GM18909 (cell line): Measurements from ENCODE around the gene FUT6.

Experiments
- ATAC-seq: cut with Tn5 transposase; IDR thresholded peaks from one replicate; pipeline ENCODE4 v1.9.1; 2021; ENCODE audit warnings: mild to moderate bottlenecking; ENCODE audit not compliant: unreplicated experiment, poor library complexity

FUT6 gene

DNA sequence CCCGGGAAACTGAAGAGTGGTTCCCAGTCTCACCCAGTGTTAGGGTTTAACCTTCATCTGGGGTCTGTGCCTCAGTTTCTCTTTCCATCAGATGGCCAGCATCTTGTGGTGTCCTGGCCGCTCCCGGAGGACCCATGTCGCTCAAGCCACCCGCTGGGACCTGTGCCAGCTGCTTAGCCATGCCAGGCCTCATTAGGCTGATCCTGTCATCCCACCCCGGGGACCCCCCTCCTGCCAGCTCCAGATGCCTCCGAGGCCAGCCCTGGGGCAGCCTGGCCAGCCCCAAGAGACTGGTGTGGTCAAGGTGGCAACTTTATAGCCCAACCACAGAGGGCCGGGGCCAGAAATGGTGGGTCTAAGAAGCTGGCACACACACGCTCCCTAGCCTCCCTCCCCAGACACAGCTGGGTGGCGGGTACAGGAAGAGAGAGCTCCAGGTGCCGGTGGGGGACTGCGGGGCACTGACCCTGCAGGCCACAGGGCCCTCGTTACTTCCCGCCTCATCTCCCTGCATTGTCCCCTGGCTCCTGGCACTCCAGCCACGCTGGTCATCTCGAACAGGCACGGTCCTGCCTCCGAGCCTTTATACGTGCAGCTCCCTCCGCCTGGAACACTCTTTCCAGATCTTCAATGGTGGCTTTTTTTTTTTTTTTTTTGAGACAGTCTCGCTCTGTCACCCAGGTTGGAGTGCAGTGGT, 31.2 kb downstream of the FUT6 start:
- no peak for ATAC-seq

DNA sequence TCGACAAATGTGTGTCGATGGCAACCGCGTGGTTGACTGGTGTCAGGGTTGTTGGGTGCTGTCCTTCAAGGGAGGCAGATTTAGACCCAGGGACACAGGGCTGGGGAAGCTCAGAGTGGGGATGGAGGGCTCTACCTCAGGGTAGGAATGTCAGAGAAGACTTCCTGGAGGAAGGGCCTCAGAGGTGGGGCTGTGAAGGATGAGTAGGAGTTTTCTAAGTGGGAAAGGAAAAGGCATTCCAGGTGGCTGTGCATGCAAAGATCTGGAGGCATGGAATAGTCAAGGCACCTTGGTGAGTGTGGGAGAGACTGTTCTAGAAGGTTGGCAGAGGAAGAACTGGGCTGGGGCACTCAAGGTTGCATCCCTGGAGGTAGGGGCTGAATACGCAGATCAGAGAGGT, 32.6 kb downstream of the FUT6 start:
- no peak for ATAC-seq

DNA sequence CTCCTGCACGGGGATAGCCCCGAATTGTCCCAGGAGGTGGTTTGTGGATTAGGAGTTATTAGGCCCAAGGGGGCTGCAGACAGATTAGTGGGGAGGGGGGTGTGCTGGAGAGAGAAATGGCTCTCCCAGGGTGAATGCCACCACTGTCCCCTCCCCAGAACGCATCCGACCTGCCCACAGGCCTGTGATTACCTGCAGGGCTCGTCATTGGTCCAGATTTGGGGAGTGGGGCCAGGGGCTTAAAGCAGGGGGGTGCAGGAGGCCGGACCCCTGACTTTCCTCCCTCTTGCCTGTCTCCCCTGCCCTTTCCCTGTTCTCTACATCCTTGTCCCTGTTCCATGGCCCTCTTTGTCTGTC, 33.4 kb downstream of the FUT6 start:
- no peak for ATAC-seq

DNA sequence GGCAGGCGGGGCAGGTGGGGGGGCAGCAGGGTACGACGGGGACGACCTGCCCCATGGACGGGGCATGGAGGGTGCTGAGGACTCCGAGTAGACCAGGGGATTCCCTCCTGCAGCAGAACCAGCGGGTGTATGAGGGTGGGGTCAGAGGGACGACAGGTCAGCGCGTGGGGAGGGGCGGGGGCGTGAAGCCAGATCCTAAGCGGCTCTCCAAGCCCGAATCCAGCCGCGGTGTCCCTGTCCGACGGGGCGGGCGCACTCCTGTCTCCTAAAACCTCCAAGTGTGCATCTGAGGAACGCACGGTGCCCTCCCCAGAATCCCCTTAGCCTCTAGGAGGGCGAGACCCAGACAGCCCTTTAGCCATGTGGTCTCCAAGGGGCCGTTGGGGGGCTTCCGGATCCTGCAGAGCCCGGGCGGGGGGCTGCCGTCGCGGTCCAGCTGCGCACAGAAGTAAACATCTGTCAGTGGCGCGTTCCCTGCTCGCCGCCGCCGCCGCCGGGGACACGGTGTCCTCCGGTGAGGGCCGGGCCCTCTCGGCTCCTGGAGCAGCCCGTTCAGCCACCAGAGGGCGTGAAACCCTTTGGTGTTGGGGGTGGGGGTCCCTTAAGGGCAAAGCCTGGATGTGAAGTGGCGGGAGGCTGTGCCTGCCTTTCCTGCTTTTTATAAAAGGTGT, 33.9 kb downstream of the FUT6 start:
- no peak for ATAC-seq

DNA sequence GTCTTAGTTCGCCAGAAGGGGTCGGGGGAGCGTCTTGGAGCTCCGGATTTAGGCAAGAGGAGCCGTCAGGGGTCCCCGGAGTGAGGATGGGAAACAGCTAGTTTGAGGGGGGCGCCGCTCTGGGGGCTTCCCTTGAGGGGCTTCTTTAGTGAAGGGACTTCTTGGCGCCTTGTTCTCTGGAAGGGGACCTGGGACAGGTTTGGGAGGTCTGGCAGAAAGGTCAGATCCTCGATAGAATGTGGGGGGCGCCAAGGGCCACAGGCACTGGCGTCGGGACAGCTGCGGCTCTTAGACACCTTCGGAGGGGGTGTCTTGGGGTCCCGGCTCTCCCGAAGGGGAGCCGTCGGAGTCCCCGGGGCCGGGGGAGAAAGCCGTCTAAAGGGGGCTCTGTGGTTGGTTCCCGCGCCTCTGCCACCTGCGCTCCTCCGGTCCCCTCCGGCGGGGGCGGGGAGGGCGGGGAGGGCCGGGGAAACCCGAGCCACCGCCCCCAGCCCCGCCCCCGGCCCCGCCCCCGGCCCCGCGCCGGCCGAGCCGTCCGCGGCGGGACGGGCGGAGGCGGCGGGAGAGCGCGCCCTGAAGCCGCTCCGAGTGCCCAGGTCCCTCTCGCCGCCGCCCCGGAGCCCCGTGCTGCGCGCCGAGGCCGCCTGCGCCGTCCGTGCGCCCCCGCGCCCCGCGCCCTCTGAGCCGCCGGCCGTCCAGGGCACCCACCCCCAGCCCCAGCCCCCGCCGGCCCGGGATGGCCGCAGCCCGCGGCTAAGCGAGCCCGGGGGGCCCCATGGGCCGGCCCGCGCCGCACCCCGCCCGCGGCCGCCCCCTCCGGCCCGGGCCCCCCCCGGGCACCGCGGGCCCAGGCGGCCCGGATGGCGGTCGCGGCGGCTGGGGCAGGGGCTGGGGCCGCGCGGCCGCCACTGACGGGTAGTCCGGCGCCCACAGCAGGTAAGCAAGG, 34.7 kb downstream of the FUT6 start, which contains the start of gene NRTN:
Gene NRTN (plus strand): TSS at position 552 of the 946 bp plus-strand sequence. CDS start 19,099 bp downstream, outside the sequence.
- no peak for ATAC-seq

DNA sequence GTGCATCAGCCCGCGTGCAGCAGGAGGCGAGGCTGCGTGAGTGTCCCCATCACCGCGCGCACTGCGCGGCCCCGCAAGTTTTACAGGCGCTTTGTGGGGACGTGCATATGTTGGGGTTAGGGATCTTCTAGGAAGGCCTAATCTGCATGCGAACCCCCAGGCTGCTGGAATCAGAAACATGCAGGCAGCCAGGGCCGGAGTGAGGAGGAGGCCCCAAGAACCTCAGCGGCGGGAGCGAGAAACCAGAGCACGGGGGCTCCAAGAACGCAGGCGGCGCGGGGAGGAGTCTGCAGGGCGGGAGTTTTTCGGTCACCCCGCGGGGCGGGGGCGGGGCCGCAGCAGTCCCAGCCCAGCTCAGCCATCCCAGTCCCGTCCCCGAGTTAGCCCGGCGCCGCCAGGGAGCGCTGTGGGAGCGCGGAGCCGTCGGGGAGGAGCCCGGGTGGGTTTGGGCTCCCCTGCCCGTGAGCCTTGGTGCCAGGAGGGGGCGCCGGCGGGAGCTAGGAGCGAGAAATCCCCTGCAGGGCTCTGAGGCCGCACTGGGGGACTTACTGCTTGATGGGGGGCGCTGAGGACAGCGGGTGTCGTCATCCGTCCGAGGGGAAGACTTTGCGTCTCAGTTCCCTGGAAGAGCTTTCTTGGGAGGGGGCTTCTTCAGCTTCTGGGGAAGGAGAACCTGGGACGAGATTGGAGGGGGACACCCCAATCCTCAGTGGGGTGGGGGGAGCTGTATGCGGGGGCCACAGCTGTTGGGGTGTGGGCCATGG, 35.6 kb downstream of the FUT6 start:
- ATAC-seq, result peak; percentile 82

DNA sequence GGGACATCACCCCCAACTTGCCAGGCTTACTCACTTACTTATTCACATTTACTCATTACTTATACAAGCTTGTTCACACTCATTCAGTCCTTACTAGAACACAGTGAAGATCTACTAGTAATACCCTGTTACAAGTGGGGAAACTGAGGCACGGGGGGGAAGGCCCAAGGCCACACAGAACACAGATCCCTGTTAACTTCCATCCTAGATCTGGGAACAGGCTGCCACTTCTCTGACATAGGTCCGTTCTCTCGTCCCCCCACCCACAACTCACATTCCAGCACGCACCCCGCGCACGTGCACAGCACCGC, 36.1 kb downstream of the FUT6 start:
- no peak for ATAC-seq

DNA sequence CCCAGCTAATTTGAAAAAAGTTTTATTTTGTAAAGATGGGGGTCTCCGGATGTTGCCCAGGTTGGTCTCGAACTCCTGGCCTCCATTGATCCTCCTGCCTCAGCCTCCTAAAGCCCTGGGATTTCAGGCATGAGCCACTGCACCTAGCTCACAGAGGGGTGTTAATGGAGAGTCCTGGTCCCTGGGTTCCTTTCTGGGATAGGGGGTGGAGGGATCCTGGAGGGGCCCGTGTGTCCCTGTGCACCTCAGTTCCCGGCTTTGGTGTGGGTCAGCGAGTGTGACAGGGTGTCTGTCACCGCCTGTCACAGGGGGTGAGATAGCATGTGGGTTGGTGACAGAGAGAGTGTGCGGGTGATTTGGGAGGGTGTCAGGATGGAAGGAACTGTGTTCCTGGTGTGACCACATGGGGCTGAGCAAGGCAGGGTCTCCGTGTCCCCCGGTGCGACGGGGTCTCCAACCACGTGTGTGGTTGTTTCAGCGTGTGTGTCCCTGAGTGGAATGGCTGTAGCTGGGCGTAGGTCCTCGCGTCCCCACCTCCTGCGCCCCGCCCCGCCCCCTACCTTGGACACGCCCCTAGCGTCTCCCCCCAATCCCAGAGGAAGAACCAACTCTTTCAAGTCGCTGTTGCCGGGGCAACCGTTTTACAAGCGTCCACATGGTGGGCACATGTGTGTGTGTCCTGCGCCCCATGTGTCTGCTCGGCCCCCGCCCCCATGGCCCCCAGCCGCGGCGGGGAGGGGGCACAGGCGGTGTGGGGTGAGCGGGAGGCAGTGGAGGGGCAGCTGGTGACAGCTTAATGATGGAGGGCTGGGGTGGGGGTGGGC, 37.5 kb downstream of the FUT6 start:
- no peak for ATAC-seq

DNA sequence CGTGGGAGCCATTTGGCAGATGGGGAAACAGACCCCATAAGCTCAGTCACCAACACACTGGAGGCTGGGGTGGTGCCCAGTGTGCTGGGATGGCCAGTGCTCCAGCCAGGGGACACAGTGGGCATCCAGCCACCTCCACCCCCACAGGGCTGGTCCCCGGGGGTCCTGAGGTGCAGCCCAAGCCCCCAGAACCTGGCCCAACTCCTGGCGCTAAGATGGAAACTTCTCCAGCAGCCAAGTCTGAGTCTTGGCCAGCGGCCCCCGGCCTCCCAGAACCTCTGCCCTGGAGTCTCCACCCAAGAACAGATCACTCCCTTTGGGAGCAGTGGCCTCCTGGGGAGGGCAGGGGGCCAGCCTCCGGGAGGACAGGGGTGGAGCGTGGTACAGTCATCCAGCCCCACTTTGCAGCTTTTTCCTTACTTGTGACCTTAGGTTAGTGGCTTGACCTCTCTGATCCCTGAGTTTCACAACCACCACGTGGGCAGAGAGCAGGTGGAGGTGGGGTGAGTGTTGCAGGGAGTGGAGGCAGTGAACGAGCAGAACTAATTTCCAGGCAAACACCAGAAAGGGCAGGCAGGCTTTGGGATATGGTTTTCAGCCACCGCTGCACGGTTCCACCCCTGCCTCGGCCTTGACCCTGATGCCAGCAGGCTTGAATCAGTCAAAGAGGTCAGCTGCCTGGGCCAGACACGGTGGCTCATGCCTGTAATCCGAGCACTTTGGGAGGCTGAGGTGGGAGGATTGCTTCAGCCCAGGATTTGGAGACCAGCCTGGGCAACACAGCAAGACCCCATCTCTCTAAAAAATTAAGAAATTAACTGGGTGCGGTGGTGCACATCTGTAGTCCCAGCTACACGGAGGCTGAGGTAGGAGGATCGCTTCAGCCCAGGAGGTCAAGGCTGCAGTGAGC, 38.9 kb downstream of the FUT6 start:
- no peak for ATAC-seq

DNA sequence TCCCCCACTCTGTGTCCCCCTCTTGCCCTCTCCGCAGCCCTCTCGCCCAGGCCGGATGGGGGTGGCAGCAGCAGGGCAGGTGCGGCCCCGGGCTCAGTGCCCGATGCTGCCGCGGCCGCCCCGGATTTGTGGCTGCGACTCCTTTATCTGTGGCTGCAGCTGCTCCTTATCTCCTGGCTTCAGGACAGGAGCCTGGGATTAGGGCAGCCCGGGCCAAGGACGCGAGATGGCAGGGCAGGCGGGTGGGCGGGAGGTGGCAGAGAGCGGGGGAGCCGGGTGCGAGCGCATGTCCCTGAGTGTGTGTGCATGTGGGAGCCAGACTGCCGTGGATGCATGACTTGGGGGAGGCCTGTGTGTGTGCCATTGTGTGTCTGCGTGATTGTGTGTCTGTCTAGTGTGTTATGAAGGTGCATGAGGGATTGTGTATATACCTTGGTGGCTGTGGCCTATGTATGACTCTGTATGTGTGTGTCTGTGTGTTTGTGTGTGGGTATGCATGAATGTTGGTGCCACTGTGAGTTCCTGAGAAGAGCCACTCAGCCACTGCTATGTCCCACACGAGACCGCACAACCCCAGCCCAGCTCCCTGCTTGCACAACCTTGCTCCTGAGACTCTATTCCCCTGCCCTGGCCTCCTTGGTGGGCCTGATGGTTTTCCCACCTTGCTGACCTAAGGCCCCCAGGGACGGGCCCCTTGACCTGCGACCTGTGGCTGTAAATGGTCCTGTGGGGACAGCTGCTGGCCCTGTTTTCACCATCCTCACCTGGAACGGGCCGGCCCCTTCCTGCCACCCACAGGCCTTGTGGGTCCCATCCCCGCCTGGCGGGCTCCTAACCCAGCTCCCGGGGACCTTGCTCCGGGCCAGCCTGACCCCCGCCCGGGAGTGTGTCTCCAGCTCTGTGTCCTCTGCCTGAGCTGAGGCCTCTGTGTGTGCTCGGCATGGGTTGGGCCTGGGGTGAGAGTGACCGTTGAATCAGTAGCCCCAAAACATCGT, 40.0 kb downstream of the FUT6 start:
- no peak for ATAC-seq

DNA sequence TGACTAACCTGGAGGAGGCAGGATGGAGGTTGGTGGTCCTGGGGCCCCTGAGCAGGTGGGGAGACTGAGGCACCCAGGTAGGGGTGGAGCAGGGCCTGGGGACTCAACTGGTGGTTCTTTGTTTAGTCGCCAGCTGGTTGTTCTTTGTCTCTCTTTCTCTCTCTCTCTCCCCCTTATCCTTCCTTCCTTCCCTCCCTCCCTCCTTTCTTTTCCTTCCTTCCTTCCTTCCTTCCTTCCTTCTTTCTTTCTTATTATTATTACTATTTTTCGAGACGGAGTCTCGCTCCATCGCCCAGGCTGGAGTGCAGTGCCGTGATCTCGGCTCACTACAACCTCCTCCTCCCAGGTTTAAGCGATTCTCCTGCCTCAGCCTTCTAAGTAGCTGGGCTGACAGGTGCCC, 41.3 kb downstream of the FUT6 start:
- no peak for ATAC-seq

DNA sequence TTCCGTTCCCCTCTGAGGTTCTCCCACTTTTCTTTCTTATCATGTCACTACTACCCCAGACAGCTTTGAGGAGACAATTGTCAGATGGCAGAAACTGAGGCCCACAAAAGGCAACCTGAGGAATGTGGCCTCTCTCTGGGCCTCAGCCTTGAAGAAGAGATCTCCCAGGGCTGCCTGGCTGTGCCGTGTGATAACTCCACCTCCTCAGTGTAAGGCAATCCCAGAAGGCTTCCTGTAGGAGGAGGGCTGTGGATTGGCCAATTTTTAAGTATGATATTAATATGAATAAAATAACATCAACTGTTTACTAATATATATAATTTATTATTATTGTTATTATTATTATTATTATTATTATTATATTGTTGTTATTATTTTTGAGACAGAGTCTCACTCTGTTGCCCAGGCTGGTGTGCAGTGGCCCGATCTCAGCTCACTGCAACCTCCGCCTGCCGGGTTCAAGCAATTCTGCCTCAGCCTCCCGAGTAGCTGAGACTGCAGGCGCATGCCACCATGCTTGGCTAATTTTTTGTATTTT, 44.1 kb downstream of the FUT6 start:
- no peak for ATAC-seq

DNA sequence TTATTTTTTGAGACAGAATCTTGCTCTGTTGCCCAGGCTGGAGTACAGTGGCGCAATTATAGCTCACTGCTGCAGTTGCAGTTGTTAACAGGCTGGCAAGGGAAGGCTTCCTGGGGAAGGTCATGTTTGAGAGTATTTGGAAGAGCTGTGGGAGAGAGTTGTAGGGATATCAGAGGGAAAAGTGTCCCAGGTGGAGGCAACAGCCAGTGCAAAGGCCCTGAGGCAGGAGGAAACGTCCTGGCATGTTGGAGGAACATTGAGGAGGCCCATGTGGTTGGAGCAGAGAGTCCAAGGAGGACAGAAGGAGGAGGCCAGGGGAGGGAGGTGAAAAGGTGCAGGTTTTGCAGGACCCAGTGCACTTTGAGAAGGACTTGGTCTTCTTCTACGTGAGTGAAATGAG, 46.3 kb downstream of the FUT6 start:
- no peak for ATAC-seq

DNA sequence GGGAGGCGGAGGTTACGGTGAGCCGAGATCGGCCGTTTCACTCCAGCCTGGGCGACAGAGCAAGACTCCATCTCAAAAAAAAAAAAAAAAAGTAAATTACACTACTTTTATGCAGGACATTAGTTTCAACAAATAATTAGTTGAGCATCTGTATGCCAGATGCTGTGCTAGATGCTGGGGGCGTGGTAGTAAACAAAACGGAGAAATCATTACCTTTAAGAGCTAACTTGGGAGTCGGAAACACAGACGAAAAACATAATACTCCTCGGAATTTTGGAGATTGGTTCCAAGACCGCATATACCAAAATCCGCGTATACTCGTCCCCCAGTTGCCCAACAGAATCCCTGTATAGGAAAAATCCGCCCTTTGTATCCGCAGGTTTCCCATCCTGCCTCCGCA, 47.3 kb downstream of the FUT6 start:
- no peak for ATAC-seq

DNA sequence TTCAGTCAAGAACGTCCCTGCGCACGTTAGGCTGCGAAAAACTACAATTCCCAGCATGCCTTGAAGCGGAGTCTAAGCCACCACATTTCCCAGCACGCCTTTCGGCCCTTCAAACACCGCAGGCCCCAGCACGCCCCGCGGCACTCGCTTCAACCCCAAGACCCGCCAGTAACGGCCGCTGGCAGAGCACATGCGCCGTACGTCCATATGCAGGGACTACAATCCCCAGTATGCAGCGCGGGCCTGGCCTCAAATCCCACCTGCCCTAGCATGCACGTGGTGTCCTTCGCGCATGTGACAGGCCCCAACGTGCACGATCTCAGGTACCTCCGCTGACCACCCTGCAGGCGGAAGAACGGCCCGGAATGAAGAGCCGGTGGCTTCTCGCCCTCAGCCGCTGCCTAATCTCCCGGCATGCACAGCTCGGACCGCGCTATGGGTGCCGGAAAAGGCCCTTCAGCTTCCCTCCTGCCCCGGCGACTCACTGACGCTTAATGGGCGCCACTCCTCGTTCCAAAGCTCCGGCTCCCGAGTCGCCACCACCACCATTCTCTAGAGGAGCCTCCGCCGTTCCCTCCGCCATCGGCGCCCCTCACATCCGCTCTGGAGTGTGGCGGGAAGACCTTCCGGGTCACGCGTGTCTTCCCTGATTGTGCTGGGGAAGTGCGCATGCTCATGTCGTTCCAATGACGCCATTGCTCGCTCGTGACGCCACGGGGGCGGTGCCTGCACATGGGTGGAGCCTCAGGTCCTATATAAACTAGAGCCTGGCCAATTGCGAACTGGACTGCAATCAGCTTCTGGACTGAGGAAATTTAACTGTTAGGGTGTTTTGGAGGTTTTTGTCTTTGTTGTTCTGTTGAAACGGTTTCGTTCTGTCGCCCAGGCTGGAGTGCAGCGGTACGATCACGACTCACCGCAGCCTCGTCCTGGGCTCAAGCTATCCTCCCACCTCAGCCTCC, 48.7 kb downstream of the FUT6 start, which contains the start of gene DUS3L:
Gene DUS3L (minus strand): TSS at position 605 of the 962 bp plus-strand sequence. CDS start 22 bp downstream, at position 583.
- peak; percentile 93 for ATAC-seq
